Measurements from ENCODE around the gene TRPM5.

TRPM5 gene

GRCh38 chr11:2427721-2428321 is 16.5 kb downstream of the TRPM5 start:
- no peaks in the 10 kb centered on the region for H3K9me3 Mint-ChIP-seq
- no peak overlapping the region for H3K27ac Mint-ChIP-seq
- no peak overlapping the region for H3K4me3 Mint-ChIP-seq
- no peaks in the 10 kb centered on the region for H3K4me1 Mint-ChIP-seq
- DNase-seq, result no peak
- no peaks in the 10 kb centered on the region for H3K36me3 Mint-ChIP-seq (ENCODE audit: low read depth)
- ATAC-seq, result no peak
- H3K27me3 Mint-ChIP-seq, result no peaks in the 10 kb centered on the region

GRCh38 chr11:2426826-2427521 is 17.3 kb downstream of the TRPM5 start:
- ATAC-seq (no peak), DNase-seq (no peak)
- H3K36me3 Mint-ChIP-seq (ENCODE audit: low read depth), result no peaks in the 10 kb centered on the region
- H3K4me1 Mint-ChIP-seq, result no peaks in the 10 kb centered on the region
- no peak overlapping the region for H3K4me3 Mint-ChIP-seq
- no peaks in the 10 kb centered on the region for H3K9me3 Mint-ChIP-seq
- no peaks in the 10 kb centered on the region for H3K27me3 Mint-ChIP-seq
- H3K27ac Mint-ChIP-seq, result no peak overlapping the region

GRCh38 chr11:2426221-2426620 is 18.1 kb downstream of the TRPM5 start:
- no peak for DNase-seq
- Mint-ChIP-seq H3K27ac (no peak overlapping the region), H3K9me3 (no peaks in the 10 kb centered on the region), H3K4me1 (no peaks in the 10 kb centered on the region), H3K36me3 (ENCODE audit: low read depth) (no peaks in the 10 kb centered on the region), H3K4me3 (no peak overlapping the region), H3K27me3 (no peaks in the 10 kb centered on the region)
- ATAC-seq, result no peak

- DNase-seq (no peak), ATAC-seq (no peak)
- no peak overlapping the region for H3K4me3 Mint-ChIP-seq
- H3K9me3 Mint-ChIP-seq, result no peaks in the 10 kb centered on the region
- no peak overlapping the region for H3K27ac Mint-ChIP-seq
- H3K4me1 Mint-ChIP-seq, result no peaks in the 10 kb centered on the region
- no peaks in the 10 kb centered on the region for H3K27me3 Mint-ChIP-seq
- no peaks in the 10 kb centered on the region for H3K36me3 Mint-ChIP-seq (ENCODE audit: low read depth)
Observed at GRCh38 chr11:2425506-2425905, 18.8 kb downstream of the TRPM5 start.

- H3K27me3 Mint-ChIP-seq, result no peaks in the 10 kb centered on the region
- H3K36me3 Mint-ChIP-seq (ENCODE audit: low read depth), result no peaks in the 10 kb centered on the region
- H3K4me1 Mint-ChIP-seq, result no peaks in the 10 kb centered on the region
- ATAC-seq, result no peak
- H3K9me3 Mint-ChIP-seq, result no peaks in the 10 kb centered on the region
- no peak overlapping the region for H3K4me3 Mint-ChIP-seq
- H3K27ac Mint-ChIP-seq, result no peak overlapping the region
- no peak for DNase-seq
Observed at GRCh38 chr11:2424811-2425495, 19.4 kb downstream of the TRPM5 start.

- peaks cover 2% of the 10 kb centered on the region for H3K4me1 Mint-ChIP-seq
- DNase-seq, result no peak
- H3K27ac Mint-ChIP-seq, result no peak overlapping the region
- H3K27me3 Mint-ChIP-seq, result no peaks in the 10 kb centered on the region
- no peaks in the 10 kb centered on the region for H3K36me3 Mint-ChIP-seq (ENCODE audit: low read depth)
- ATAC-seq, result no peak
- no peaks in the 10 kb centered on the region for H3K9me3 Mint-ChIP-seq
- no peak overlapping the region for H3K4me3 Mint-ChIP-seq
Observed at GRCh38 chr11:2423157-2424025, 20.9 kb downstream of the TRPM5 start.

GRCh38 chr11:2422461-2423156 is 21.7 kb downstream of the TRPM5 start:
- Mint-ChIP-seq H3K4me1 (peaks cover 2% of the 10 kb centered on the region), H3K27me3 (no peaks in the 10 kb centered on the region), H3K9me3 (no peaks in the 10 kb centered on the region), H3K27ac (no peak overlapping the region), H3K4me3 (no peak overlapping the region), H3K36me3 (ENCODE audit: low read depth) (no peaks in the 10 kb centered on the region)
- DNase-seq, result no peak
- ATAC-seq, result no peak

GRCh38 chr11:2421996-2422395 is 22.3 kb downstream of the TRPM5 start:
- DNase-seq (no peak), ATAC-seq (no peak)
- Mint-ChIP-seq H3K36me3 (ENCODE audit: low read depth) (no peaks in the 10 kb centered on the region), H3K4me3 (no peak overlapping the region), H3K9me3 (no peaks in the 10 kb centered on the region), H3K4me1 (peaks cover 2% of the 10 kb centered on the region), H3K27ac (no peak overlapping the region), H3K27me3 (no peaks in the 10 kb centered on the region)

- Mint-ChIP-seq H3K36me3 (ENCODE audit: low read depth) (no peaks in the 10 kb centered on the region), H3K27ac (no peak overlapping the region)
- no peak for ATAC-seq
Observed at GRCh38 chr11:2421226-2421994, 22.9 kb downstream of the TRPM5 start.

GRCh38 chr11:2420502-2421225 is 23.6 kb downstream of the TRPM5 start:
- Mint-ChIP-seq H3K27ac (no peak overlapping the region), H3K4me3 (no peak overlapping the region), H3K36me3 (ENCODE audit: low read depth) (no peaks in the 10 kb centered on the region), H3K9me3 (no peaks in the 10 kb centered on the region), H3K4me1 (peaks cover 2% of the 10 kb centered on the region), H3K27me3 (no peaks in the 10 kb centered on the region)
- peak; percentile 79 for DNase-seq
- peak; percentile 87 for ATAC-seq

More at GRCh38 chr11:2421226-2421994, 22.9 kb downstream of the TRPM5 start:
- no peaks in the 10 kb centered on the region for H3K27me3 Mint-ChIP-seq
- H3K9me3 Mint-ChIP-seq, result no peaks in the 10 kb centered on the region
- no peak for DNase-seq
- H3K4me1 Mint-ChIP-seq, result peaks cover 2% of the 10 kb centered on the region
- no peak overlapping the region for H3K4me3 Mint-ChIP-seq

GRCh38 chr11:2419638-2420501 is 24.4 kb downstream of the TRPM5 start:
- no peak overlapping the region for H3K27ac Mint-ChIP-seq
- DNase-seq (peak; percentile 79), ATAC-seq (no peak)
- H3K9me3 Mint-ChIP-seq, result no peaks in the 10 kb centered on the region
- H3K36me3 Mint-ChIP-seq (ENCODE audit: low read depth), result no peaks in the 10 kb centered on the region
- peaks cover 2% of the 10 kb centered on the region for H3K4me1 Mint-ChIP-seq
- no peaks in the 10 kb centered on the region for H3K27me3 Mint-ChIP-seq
- H3K4me3 Mint-ChIP-seq, result no peak overlapping the region

- Mint-ChIP-seq H3K36me3 (ENCODE audit: low read depth) (no peaks in the 10 kb centered on the region), H3K4me1 (peaks cover 2% of the 10 kb centered on the region), H3K27ac (no peak overlapping the region), H3K27me3 (no peaks in the 10 kb centered on the region), H3K9me3 (no peaks in the 10 kb centered on the region), H3K4me3 (no peak overlapping the region)
- no peak for ATAC-seq
- DNase-seq, result no peak
Observed at GRCh38 chr11:2418693-2419360, 25.5 kb downstream of the TRPM5 start.
